Endothelial cell of umbilical vein (primary cell): ENCODE measurements around the gene NRBP1.

ENCODE experiments used
- EZH2 ChIP-seq: IDR thresholded peaks from 2 replicates; pipeline ENCODE4 v1.6.1; 2012; ENCODE audit warnings: borderline replicate concordance, low read depth, mild to moderate bottlenecking, moderate library complexity, low read length, inconsistent platforms; ENCODE audit not compliant: severe bottlenecking
- POLR2A ChIP-seq: IDR thresholded peaks from 2 replicates; pipeline ENCODE4 v1.6.1; 2012; ENCODE audit warnings: low read depth, mild to moderate bottlenecking, control low read depth, low read length
- TF ChIP-seq, protein P1 (sequence below), 2 donors: IDR thresholded peaks; 1 replicate in 1 of 2; 2 replicates in 1 of 2; pipeline ENCODE4 v1.5.1; 2011; ENCODE audit warnings: low read length in 2 of 2, mild to moderate bottlenecking in 2 of 2, moderate library complexity in 2 of 2, control low read depth in 1 of 2, inconsistent platforms in 1 of 2, low read depth in 1 of 2; ENCODE audit not compliant: insufficient read depth in 1 of 2; ENCODE audit errors: extremely low read depth in 1 of 2

DNA sequence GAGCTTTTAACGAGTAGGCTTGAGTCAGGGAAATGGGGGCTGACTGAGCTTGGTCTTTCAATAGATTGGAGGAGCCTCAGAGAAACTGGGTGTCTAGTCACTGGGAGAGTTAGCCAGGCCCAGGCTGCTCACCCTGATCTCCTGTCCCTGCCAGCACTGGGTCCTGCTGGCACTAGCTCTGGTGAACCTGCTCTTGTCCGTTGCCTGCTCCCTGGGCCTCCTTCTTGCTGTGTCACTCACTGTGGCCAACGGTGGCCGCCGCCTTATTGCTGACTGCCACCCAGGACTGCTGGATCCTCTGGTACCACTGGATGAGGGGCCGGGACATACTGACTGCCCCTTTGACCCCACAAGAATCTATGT, 14.5 kb downstream of the NRBP1 start:
- TF ChIP-seq EZH2 (no peak), POLR2A (no peak)
- TF ChIP-seq, protein P1, sequence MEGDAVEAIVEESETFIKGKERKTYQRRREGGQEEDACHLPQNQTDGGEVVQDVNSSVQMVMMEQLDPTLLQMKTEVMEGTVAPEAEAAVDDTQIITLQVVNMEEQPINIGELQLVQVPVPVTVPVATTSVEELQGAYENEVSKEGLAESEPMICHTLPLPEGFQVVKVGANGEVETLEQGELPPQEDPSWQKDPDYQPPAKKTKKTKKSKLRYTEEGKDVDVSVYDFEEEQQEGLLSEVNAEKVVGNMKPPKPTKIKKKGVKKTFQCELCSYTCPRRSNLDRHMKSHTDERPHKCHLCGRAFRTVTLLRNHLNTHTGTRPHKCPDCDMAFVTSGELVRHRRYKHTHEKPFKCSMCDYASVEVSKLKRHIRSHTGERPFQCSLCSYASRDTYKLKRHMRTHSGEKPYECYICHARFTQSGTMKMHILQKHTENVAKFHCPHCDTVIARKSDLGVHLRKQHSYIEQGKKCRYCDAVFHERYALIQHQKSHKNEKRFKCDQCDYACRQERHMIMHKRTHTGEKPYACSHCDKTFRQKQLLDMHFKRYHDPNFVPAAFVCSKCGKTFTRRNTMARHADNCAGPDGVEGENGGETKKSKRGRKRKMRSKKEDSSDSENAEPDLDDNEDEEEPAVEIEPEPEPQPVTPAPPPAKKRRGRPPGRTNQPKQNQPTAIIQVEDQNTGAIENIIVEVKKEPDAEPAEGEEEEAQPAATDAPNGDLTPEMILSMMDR (IDR thresholded peaks at IDR 0.05; ENCODE audit: extremely low read depth in 1 of 2, insufficient read depth in 1 of 2, low read depth in 1 of 2, low read length in 2 of 2) = no peak
